ENCODE data around the gene LTB4R2. TPM values are rescaled to one million over a fixed set of nuclear protein-coding genes. Genes with fewer than 3 reads are reported as not detected.
A peak's percentile ranks its signal among the peaks of the same experiment; 100 is the strongest.

Gene LTB4R2
- total and polyA plus RNA-seq, 2 donors (not counting 1 experiment from before 2014, with no cell fraction given), result 10.7 to 11.7 TPM

DNA sequence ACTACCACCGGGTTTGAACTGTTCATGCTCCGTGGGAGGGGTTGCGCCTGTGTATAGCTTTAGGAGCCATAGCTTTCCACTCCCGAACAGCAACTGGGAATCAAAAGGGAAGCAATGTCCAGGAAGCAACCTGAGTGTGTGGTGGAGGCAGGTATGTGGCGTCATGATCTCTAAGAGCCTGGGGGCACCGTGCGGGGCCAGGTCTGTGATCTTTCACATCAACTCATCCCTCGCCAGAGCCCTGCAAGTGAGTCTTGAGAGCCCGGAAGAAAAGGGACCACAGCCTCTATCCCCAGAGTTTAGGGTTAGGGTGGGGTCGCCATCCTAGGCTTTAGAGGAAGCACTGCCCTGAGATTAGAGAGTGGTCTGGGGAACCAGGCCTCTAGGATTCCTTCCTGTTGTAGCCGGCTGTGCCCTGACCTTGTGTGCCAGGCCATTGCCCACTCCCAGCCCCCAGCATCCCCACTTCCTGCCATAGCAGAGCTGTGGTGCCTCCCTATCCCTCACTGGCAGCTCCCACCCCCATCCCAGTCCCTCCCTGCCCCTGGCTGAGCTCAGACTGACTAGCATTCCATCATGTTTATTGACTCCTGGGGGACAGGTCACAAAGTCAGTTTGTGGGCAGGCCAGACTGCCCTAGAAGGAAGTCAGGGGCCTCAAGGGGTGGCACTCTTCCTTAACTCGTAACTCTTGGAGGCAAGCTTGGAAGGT lies 25.7 kb downstream of the LTB4R2 start:
- CTCF ChIA-PET, result interaction anchor here (0.7 to 16.1 kb wide), 5 partner anchors 10 to 95 kb away, joined by 3 to 650 read pairs (median 3); partner anchors contain the start of genes CBLN3 and KHNYN
- WGBS (ENCODE audit: insufficient coverage), result 75% methylated on average over 6 of the region's 12 CpGs
- Histone ChIP-seq H3K9me3 (ENCODE audit: control extremely low read depth in 1 of 3, control insufficient read depth in 2 of 3, insufficient read depth in 1 of 3, low read length in 2 of 3) (peaks cover 0 to 9% (median 0%) of the 10 kb centered on the region in 3 donors), H3K27me3 (replicated peaks in 1 of 4; ENCODE audit: control extremely low read depth in 1 of 4, control insufficient read depth in 3 of 4, insufficient read depth in 4 of 4, low read length in 3 of 4) (peaks cover 0 to 33% (median 16%) of the 10 kb centered on the region in 4 experiments), H3K4me3 (ENCODE audit: control extremely low read depth in 1 of 5, extremely low read depth in 1 of 5, insufficient read depth in 1 of 5, low read depth in 2 of 5, low read length in 4 of 5) (no peak overlapping the region), H3K4me1 (ENCODE audit: control insufficient read depth in 2 of 2, insufficient read depth in 2 of 2, low read length in 2 of 2) (peaks cover 55 to 62% of the 10 kb centered on the region in 2 donors), H2AFZ (ENCODE audit: insufficient read depth, low read depth, low read length, poor library complexity, severe bottlenecking) (no peak overlapping the region), H3K36me3 (replicated peaks in 1 of 2; ENCODE audit: control extremely low read depth in 1 of 2, control insufficient read depth in 1 of 2, extremely low read depth in 1 of 2, insufficient read depth in 2 of 2, low read length in 1 of 2) (peaks cover 0 to 24% of the 10 kb centered on the region in 2 experiments), H3K27ac (ENCODE audit: low read length in 2 of 2) (no peak overlapping the region), H3K9ac (ENCODE audit: low read length) (no peak overlapping the region), H4K20me1 (ENCODE audit: control insufficient read depth, insufficient read depth, low read length, poor library complexity, severe bottlenecking) (peaks cover 25% of the 10 kb centered on the region), H3K4me2 (replicated peaks; ENCODE audit: low read depth, low read length, poor library complexity, severe bottlenecking) (no peak overlapping the region), H3K79me2 (ENCODE audit: control insufficient read depth, insufficient read depth, low read length) (peaks cover 15% of the 10 kb centered on the region)
- POLR2A ChIA-PET, result interaction anchor here (1.8 kb wide), 1 partner anchor 96 kb away, joined by 5 read pairs; no protein-coding TSS in a partner anchor
- H3K9me3 Mint-ChIP-seq (ENCODE audit: insufficient read depth), result no peaks in the 10 kb centered on the region
- H3K27me3 Mint-ChIP-seq, result peaks cover 17% of the 10 kb centered on the region
- no peak for ATAC-seq (ENCODE audit: low read depth)
- DNase-seq, result peak; percentile 12
- intact Hi-C loops (cut with micrococcal nuclease), result loop anchor here (10.0 kb wide), 1 partner anchor 339 kb away; no protein-coding TSS in a partner anchor
- no peak for TF ChIP-seq EZH2 (IDR thresholded peaks at IDR 0.05; ENCODE audit: borderline replicate concordance, insufficient read depth, low read depth, low read length, poor library complexity, severe bottlenecking)
- TF ChIP-seq, protein P1, sequence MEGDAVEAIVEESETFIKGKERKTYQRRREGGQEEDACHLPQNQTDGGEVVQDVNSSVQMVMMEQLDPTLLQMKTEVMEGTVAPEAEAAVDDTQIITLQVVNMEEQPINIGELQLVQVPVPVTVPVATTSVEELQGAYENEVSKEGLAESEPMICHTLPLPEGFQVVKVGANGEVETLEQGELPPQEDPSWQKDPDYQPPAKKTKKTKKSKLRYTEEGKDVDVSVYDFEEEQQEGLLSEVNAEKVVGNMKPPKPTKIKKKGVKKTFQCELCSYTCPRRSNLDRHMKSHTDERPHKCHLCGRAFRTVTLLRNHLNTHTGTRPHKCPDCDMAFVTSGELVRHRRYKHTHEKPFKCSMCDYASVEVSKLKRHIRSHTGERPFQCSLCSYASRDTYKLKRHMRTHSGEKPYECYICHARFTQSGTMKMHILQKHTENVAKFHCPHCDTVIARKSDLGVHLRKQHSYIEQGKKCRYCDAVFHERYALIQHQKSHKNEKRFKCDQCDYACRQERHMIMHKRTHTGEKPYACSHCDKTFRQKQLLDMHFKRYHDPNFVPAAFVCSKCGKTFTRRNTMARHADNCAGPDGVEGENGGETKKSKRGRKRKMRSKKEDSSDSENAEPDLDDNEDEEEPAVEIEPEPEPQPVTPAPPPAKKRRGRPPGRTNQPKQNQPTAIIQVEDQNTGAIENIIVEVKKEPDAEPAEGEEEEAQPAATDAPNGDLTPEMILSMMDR (IDR thresholded peaks at IDR 0.05), result no peak
- no peak overlapping the region for H3K27ac Mint-ChIP-seq
- peaks cover 53% of the 10 kb centered on the region for H3K4me1 Mint-ChIP-seq
- H3K4me3 Mint-ChIP-seq, result peak overlapping the region; percentile 47

Measured in B cell (primary cell).